HEK293T (cell line): Measurements from ENCODE around the gene CTNNA3.

Source experiments
- CTCF ChIA-PET: fragments of 350-600 bp; formaldehyde crosslinking; extraction: SDS; loops from one replicate; lab custom pipeline; 2021; ENCODE audit warnings: antibody characterized with exemption, inconsistent platforms; lab: Yijun Ruan, JAX
- POLR2A ChIA-PET: fragments of 350-600 bp; formaldehyde crosslinking; extraction: SDS; loops from one replicate; lab custom pipeline; 2020; ENCODE audit warnings: antibody characterized with exemption, inconsistent platforms; lab: Yijun Ruan, JAX
- DNase-seq: peaks from one replicate; pipeline ENCODE4 v3.0.0; 2012; ENCODE audit warnings: mixed read lengths; ENCODE audit errors: extremely low spot score
- ARNT ChIP-seq: fragments of 450-650 bp; IDR thresholded peaks from 2 replicates; pipeline ENCODE4 v1.6.1; 2017; ENCODE audit warnings: mild to moderate bottlenecking
- BHLHE40 ChIP-seq: fragments of 450-650 bp; IDR thresholded peaks from 2 replicates; pipeline ENCODE4 v1.6.1; 2016; ENCODE audit warnings: mild to moderate bottlenecking, moderate library complexity, borderline replicate concordance
- CTBP1 ChIP-seq: fragments of 450-650 bp; IDR thresholded peaks from 2 replicates; pipeline ENCODE4 v1.6.1; 2016; ENCODE audit warnings: borderline replicate concordance
- ELF4 ChIP-seq: fragments of 450-650 bp; IDR thresholded peaks from 2 replicates; pipeline ENCODE4 v1.6.1; 2017; ENCODE audit warnings: antibody characterized with exemption
- FOXA1 ChIP-seq: fragments of 450-650 bp; IDR thresholded peaks from 2 replicates; pipeline ENCODE4 v1.6.1; 2016; ENCODE audit warnings: mild to moderate bottlenecking
- FOXK2 ChIP-seq: fragments of 450-650 bp; IDR thresholded peaks from 2 replicates; pipeline ENCODE4 v1.6.1; 2016; ENCODE audit warnings: mild to moderate bottlenecking
- FOXM1 ChIP-seq: fragments of 450-650 bp; IDR thresholded peaks from 2 replicates; pipeline ENCODE4 v1.6.1; 2017; ENCODE audit warnings: mild to moderate bottlenecking, borderline replicate concordance
- HDGF ChIP-seq: fragments of 450-650 bp; IDR thresholded peaks from 2 replicates; pipeline ENCODE4 v1.6.1; 2017; ENCODE audit warnings: antibody characterized with exemption, borderline replicate concordance
- L3MBTL2 ChIP-seq: fragments of 450-650 bp; conservative IDR thresholded peaks from 2 replicates; pipeline ENCODE4 v1.6.1; 2016; ENCODE audit warnings: mild to moderate bottlenecking
- LEF1 ChIP-seq: fragments of 450-650 bp; IDR thresholded peaks from 2 replicates; pipeline ENCODE4 v1.6.1; 2017; ENCODE audit warnings: mild to moderate bottlenecking, borderline replicate concordance
- NFRKB ChIP-seq: fragments of 450-650 bp; IDR thresholded peaks from 2 replicates; pipeline ENCODE4 v1.6.1; 2016; ENCODE audit warnings: mild to moderate bottlenecking, moderate library complexity
- PKNOX1 ChIP-seq: fragments of 450-650 bp; IDR thresholded peaks from 2 replicates; pipeline ENCODE4 v1.6.1; 2016
- SP1 ChIP-seq: fragments of 450-650 bp; IDR thresholded peaks from 2 replicates; pipeline ENCODE4 v1.6.1; 2017
- SUZ12 ChIP-seq: fragments of 450-650 bp; IDR thresholded peaks from 2 replicates; pipeline ENCODE4 v1.6.1; 2016; ENCODE audit warnings: mild to moderate bottlenecking
- TARDBP ChIP-seq: fragments of 450-650 bp; IDR thresholded peaks from 2 replicates; pipeline ENCODE4 v1.6.1; 2016
- ZNF384 ChIP-seq: fragments of 450-650 bp; IDR thresholded peaks from 2 replicates; pipeline ENCODE4 v1.6.1; 2016

Gene CTNNA3

GRCh38 chr10:66058594-66058993 lies 1637.4 kb downstream of the CTNNA3 start:
- DNase-seq: no peak
- TF ChIP-seq ELF4: no peak
- no peak for TF ChIP-seq HDGF
- TF ChIP-seq LEF1: no peak
- no peak for TF ChIP-seq CTBP1
- CTCF ChIA-PET: no interaction called here
- POLR2A ChIA-PET: no interaction called here

GRCh38 chr10:66049335-66049734 lies 1646.7 kb downstream of the CTNNA3 start:
- POLR2A ChIA-PET: no interaction called here
- CTCF ChIA-PET: no interaction called here
- TF ChIP-seq TARDBP (no peak), LEF1 (no peak), BHLHE40 (no peak), FOXK2 (no peak), ELF4 (no peak), HDGF (no peak), CTBP1 (no peak), L3MBTL2 (no peak)
- DNase-seq: no peak

- DNase-seq: no peak
- POLR2A ChIA-PET: no interaction called here
- TF ChIP-seq TARDBP (no peak), ZNF384 (no peak), SUZ12 (no peak), SP1 (no peak), PKNOX1 (no peak), BHLHE40 (no peak), L3MBTL2 (no peak), FOXK2 (no peak), LEF1 (no peak)
- CTCF ChIA-PET: no interaction called here
These were observed 1650.1 kb downstream of the CTNNA3 start for GRCh38 chr10:66045859-66046258.

GRCh38 chr10:66041771-66042170 lies 1654.2 kb downstream of the CTNNA3 start:
- CTCF ChIA-PET: no interaction called here
- TF ChIP-seq FOXA1 (no peak), L3MBTL2 (no peak)
- no peak for DNase-seq
- POLR2A ChIA-PET: no interaction called here

GRCh38 chr10:66038623-66039022 lies 1657.4 kb downstream of the CTNNA3 start:
- TF ChIP-seq BHLHE40 (no peak), NFRKB (no peak), FOXA1 (no peak), FOXK2 (no peak), ARNT (no peak), PKNOX1 (no peak), CTBP1 (no peak)
- no peak for DNase-seq
- ChIA-PET POLR2A (no interaction called here), CTCF (no interaction called here)

- POLR2A ChIA-PET: no interaction called here
- CTCF ChIA-PET: no interaction called here
- no peak for DNase-seq
- TF ChIP-seq L3MBTL2 (no peak), FOXM1 (no peak), PKNOX1 (no peak), SP1 (no peak), HDGF (no peak), TARDBP (no peak), ZNF384 (no peak), FOXA1 (no peak), CTBP1 (no peak), ARNT (no peak), NFRKB (no peak)
These were observed 1669.7 kb downstream of the CTNNA3 start for GRCh38 chr10:66026321-66026720.

GRCh38 chr10:66025186-66025585 lies 1670.8 kb downstream of the CTNNA3 start:
- TF ChIP-seq SP1: no peak
- no peak for TF ChIP-seq TARDBP
- no peak for TF ChIP-seq CTBP1
- TF ChIP-seq FOXK2: no peak
- TF ChIP-seq ARNT: no peak
- no peak for TF ChIP-seq NFRKB
- no peak for TF ChIP-seq FOXM1
- no peak for TF ChIP-seq LEF1
- TF ChIP-seq L3MBTL2: no peak
- no peak for TF ChIP-seq PKNOX1
- TF ChIP-seq BHLHE40: no peak
- no peak for TF ChIP-seq FOXA1
- TF ChIP-seq HDGF: no peak
- TF ChIP-seq ZNF384: no peak
- ChIA-PET CTCF (no interaction called here), POLR2A (no interaction called here)
- no peak for DNase-seq
